Measurements from ENCODE around the gene ERLEC1. TPM values are rescaled to one million over a fixed set of nuclear protein-coding genes. Genes with fewer than 3 reads are reported as not detected.
"Not testable (repeated sequence)": the region's sequence is repeated elsewhere in the genome, so short reads cannot be mapped to it uniquely, and the experiment has no call there.

ERLEC1 gene
- total RNA-seq, 4 donors from 2014 or later, result 34.4 to 54.1 (median 44.5) TPM

DNA sequence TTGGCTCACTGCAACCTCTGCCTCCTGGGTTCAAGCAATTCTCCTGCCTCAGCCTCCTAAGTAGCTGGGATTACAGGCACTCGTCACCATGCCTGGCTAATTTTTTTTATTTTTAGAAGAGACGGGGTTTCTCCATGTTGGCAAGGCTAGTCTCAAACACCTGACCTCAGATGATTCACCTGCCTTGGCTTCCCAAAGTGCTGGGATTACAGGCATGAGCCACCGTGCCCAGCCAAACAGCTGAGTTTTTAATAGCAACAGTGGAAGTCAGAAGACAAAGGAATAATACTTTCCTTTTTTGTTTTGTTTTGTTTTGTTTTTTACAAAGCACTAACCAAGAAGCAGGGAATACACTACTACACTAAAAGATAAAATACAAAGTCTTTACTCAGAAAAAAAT lies 56.0 kb downstream of the ERLEC1 start:
- TF ChIP-seq POLR2AphosphoS5 (IDR thresholded peaks at IDR 0.05), result no peak
- TF ChIP-seq, protein P1, sequence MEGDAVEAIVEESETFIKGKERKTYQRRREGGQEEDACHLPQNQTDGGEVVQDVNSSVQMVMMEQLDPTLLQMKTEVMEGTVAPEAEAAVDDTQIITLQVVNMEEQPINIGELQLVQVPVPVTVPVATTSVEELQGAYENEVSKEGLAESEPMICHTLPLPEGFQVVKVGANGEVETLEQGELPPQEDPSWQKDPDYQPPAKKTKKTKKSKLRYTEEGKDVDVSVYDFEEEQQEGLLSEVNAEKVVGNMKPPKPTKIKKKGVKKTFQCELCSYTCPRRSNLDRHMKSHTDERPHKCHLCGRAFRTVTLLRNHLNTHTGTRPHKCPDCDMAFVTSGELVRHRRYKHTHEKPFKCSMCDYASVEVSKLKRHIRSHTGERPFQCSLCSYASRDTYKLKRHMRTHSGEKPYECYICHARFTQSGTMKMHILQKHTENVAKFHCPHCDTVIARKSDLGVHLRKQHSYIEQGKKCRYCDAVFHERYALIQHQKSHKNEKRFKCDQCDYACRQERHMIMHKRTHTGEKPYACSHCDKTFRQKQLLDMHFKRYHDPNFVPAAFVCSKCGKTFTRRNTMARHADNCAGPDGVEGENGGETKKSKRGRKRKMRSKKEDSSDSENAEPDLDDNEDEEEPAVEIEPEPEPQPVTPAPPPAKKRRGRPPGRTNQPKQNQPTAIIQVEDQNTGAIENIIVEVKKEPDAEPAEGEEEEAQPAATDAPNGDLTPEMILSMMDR (IDR thresholded peaks at IDR 0.05), result no peak
- TF ChIP-seq EP300 (IDR thresholded peaks at IDR 0.05), result no peak
- TF ChIP-seq POLR2A (IDR thresholded peaks at IDR 0.05), result no peak
- Histone ChIP-seq H3K36me3 (peaks cover 0 to 6% of the 10 kb centered on the region in 2 donors), H3K9me3 (no peaks in the 10 kb centered on the region), H3K4me3 (no peak overlapping the region), H3K27ac (no peak overlapping the region), H3K27me3 (no peaks in the 10 kb centered on the region), H3K4me1 (no peaks in the 10 kb centered on the region)
- WGBS, 2 donors (ENCODE audit: low coverage in 1 of 2), result 48 to 50% methylated on average over 2 to 3 of the region's 3 CpGs
- no peak for ATAC-seq

DNA sequence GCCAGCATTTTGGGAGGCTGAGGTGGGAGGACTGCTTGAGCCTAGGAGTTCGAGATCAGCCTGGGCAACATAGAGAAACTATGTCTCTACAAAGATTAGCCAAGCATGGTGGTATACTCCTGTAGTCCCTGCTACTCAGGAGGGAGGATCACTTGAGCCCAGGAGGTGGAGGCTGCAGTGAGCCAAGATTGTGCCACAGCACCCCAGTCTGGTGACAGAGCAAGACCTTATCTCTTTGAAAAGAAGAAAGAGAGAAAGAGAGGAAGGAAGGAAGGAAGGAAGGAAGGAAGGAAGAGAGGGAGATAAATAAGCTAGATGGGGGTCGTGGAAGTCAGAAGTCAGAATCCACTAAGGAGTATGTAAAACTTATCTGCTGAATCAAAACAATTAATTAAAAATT lies 56.8 kb downstream of the ERLEC1 start:
- no peak for TF ChIP-seq POLR2A (IDR thresholded peaks at IDR 0.05)
- TF ChIP-seq, protein P1 (IDR thresholded peaks at IDR 0.05), result no peak
- Histone ChIP-seq H3K36me3 (peaks cover 0 to 5% of the 10 kb centered on the region in 2 donors), H3K27me3 (no peaks in the 10 kb centered on the region), H3K9me3 (no peaks in the 10 kb centered on the region), H3K4me3 (no peak overlapping the region), H3K27ac (no peak overlapping the region), H3K4me1 (no peaks in the 10 kb centered on the region)
- 71 to 78% methylated on average over 2 of the region's 2 CpGs for WGBS, 2 donors (ENCODE audit: low coverage in 1 of 2)
- ATAC-seq, result no peak

DNA sequence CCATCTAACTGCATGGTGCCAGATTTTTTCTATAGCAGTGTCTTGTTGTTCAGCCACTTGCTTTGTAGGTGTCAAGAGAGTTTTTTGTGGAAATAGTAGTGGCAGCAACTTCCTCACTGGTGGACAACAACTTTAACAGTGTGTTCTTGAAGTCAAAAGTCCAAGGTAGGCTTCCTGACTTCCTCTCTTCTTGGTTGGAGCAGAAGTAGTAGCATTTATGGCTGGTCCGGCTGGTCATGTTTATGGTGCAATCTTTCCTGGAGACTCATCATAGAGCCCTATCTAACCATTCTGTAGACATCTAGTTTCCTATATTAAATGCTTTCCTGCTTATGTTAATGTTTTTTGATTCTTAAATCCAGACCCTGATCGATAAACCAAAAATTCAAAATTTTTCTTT lies 61.2 kb downstream of the ERLEC1 start:
- Histone ChIP-seq H3K27ac (no peak overlapping the region), H3K4me1 (no peaks in the 10 kb centered on the region), H3K9me3 (no peaks in the 10 kb centered on the region), H3K36me3 (peaks cover 0 to 6% of the 10 kb centered on the region in 2 donors), H3K27me3 (no peaks in the 10 kb centered on the region), H3K4me3 (no peak overlapping the region)
- no peak for ATAC-seq
- 90 to 100% methylated on average over 2 of the region's 2 CpGs for WGBS, 2 donors (ENCODE audit: low coverage in 1 of 2)
- TF ChIP-seq, protein P1 (IDR thresholded peaks at IDR 0.05), result no peak
- TF ChIP-seq POLR2A (IDR thresholded peaks at IDR 0.05) (no peak), EP300 (IDR thresholded peaks at IDR 0.05) (no peak), POLR2AphosphoS5 (IDR thresholded peaks at IDR 0.05) (no peak)

DNA sequence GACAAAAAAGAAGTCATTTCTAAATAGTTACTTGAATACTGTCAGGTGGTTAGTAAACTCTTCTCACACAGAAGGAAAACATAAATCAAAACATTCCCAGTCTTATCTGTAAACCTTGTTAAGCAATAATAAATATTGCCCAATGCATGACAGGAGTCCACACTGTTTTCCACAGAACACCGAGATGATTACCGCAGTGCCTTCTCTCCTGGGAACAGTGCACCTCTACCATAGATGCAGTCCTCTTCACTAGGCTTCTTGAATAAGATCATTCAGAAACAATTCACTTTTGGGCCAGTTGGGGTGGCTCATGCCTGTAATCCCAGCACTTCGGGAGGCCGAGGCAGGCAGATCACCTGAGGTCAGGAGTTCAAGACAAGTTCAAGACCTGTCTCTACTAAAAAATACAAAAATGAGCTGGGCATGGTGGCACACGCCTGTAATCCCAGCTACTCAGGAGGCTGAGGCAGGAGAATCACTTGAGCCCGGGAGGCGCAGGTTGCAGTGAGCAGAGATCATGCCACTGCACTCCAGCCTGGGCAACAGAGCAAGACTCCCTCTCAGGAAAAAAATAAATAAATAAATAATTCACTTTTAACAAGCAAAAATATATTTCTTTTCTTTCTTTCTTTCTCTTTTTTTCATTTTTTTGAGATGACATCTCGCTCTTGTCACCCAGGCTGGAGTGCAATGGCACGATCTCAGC lies 64.4 kb downstream of the ERLEC1 start:
- ATAC-seq, H3K4me1 ChIP-seq, H3K27ac ChIP-seq, H3K9me3 ChIP-seq, H3K27me3 ChIP-seq, H3K4me3 ChIP-seq: not testable (repeated sequence)
- 90 to 91% methylated on average over 6 of the region's 9 CpGs for WGBS, 2 donors (ENCODE audit: low coverage in 1 of 2)
- H3K36me3 ChIP-seq, result peaks cover 0 to 24% of the 10 kb centered on the region in 2 donors

DNA sequence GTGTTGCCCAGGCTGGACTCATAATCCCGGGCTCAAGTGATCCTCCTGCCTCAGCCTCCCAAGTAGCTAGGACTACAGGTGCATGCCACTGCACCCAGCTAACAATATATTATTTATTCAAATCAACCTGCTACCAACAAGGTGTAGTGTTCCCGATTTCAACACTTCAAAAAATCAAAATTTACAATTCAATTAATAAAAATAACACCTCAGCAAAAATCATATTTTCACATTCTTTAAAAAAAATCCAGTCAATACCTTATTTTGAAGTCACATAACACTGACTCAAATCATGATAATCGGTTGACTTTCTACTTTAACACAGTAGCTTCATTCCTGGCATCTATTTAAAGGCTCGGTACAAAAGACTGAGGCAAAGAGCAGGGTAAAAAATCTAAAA lies 65.7 kb downstream of the ERLEC1 start:
- Histone ChIP-seq H3K27me3 (no peaks in the 10 kb centered on the region), H3K4me3 (no peak overlapping the region), H3K27ac (no peak overlapping the region), H3K36me3 (peaks cover 0 to 23% of the 10 kb centered on the region in 2 donors), H3K9me3 (no peaks in the 10 kb centered on the region), H3K4me1 (no peaks in the 10 kb centered on the region)
- no peak for ATAC-seq
- TF ChIP-seq POLR2A (IDR thresholded peaks at IDR 0.05) (no peak), POLR2AphosphoS5 (IDR thresholded peaks at IDR 0.05) (no peak), EP300 (IDR thresholded peaks at IDR 0.05) (no peak)
- TF ChIP-seq, protein P1 (IDR thresholded peaks at IDR 0.05), result no peak
- 97% methylated on average over 4 of the region's 4 CpGs for WGBS, 2 donors (ENCODE audit: low coverage in 1 of 2)
